ENCODE results near the gene TNFRSF12A. TPM values are rescaled to one million over a fixed set of nuclear protein-coding genes. Genes with fewer than 3 reads are reported as not detected.

The TNFRSF12A gene
- polyA plus RNA-seq, 2 of the 4 experiments (the other 2 are of a cell fraction) = 111 to 314 TPM

- H3K27ac ChIP-seq = peak within 1 kb of the TSS; percentile 75 to 84
- POLR2A ChIA-PET = interaction anchor here (0.7 to 1.4 kb wide), 2 partner anchors 21 to 24 kb away, joined by 3 to 6 read pairs; no protein-coding TSS in a partner anchor
Measured at GRCh38 chr16:3045758-3046640, 25.8 kb downstream of the TNFRSF12A start, which contains the start of gene MMP25. TSS of gene MMP25 (plus strand) at chr16:3046561. CDS start at chr16:3046918, 357 bp downstream.

GRCh38 chr16:3046641-3047386, 26.6 kb downstream of the TNFRSF12A start:
- TF ChIP-seq ELK1 (IDR thresholded peaks at IDR 0.05; ENCODE audit: low read depth, low read length) = no peak
- TF ChIP-seq SMC3 (IDR thresholded peaks at IDR 0.05) = no peak
- no peak for TF ChIP-seq CBX8 (IDR thresholded peaks at IDR 0.05)
- TF ChIP-seq ZFP36 (IDR thresholded peaks at IDR 0.05; ENCODE audit: borderline replicate concordance, partially characterized antibody) = no peak
- no peak for TF ChIP-seq HEYL (CRISPR knock-in tag; IDR thresholded peaks at IDR 0.05)
- no peak for TF ChIP-seq EHMT2 (IDR thresholded peaks at IDR 0.05; ENCODE audit: low read depth)
- TF ChIP-seq NR3C1 (IDR thresholded peaks at IDR 0.05) = no peak
- Histone ChIP-seq H3K4me3 (peak overlapping the region; percentile 75), H3K4me1 (peaks cover 3% of the 10 kb centered on the region; the same call in 1 of the 3 replicates), H3K4me2 (peak overlapping the region; percentile 100), H3K9me3 (no peaks in the 10 kb centered on the region), H3K27ac (peak overlapping the region; percentile 75 to 84; a peak in 5 of 6 replicates)
- ChIA-PET CTCF (interaction anchor here (1.5 to 6.2 kb wide), 4 partner anchors 12 to 83 kb away, joined by 3 to 104 read pairs (median 30); no protein-coding TSS in a partner anchor), POLR2A (interaction anchor here (0.7 to 1.1 kb wide), 2 partner anchors 22 to 72 kb away, joined by 3 read pairs; no protein-coding TSS in a partner anchor)
- FAIRE-seq (no peak), DNase-seq (ENCODE audit: low read depth in 1 of 2, low spot score in 1 of 2) (no peak), ATAC-seq (no peak)
- WGBS (ENCODE audit: missing lambda C conversion rate) = 88% methylated on average over 21 of the region's 54 CpGs

More at GRCh38 chr16:3045758-3046640, 25.8 kb downstream of the TNFRSF12A start, which contains the start of gene MMP25:
- no peak for FAIRE-seq
- WGBS (ENCODE audit: missing lambda C conversion rate) = 1% methylated on average over 15 of the region's 86 CpGs
- peak; percentile 75 for TF ChIP-seq MAX (IDR thresholded peaks at IDR 0.05)
- 0 out of 2 replicates have a peak, but pooled peaks have one; percentile 5 for TF ChIP-seq POLR2A (IDR thresholded peaks at IDR 0.05; ENCODE audit: low read length)
- 0 out of 2 replicates have a peak, but pooled peaks have one; percentile 9 for TF ChIP-seq USF2 (IDR thresholded peaks at IDR 0.05)
- TF ChIP-seq ZSCAN20 (CRISPR knock-in tag; IDR thresholded peaks at IDR 0.05) = no peak
- peak; percentile 65; the same call in 1 of the 2 replicates for TF ChIP-seq RNF2 (IDR thresholded peaks at IDR 0.05; ENCODE audit: borderline replicate concordance, low read depth)
- CTCF ChIA-PET = interaction anchor here (2.3 to 11.8 kb wide), 2 partner anchors 12 to 16 kb away, joined by 10 to 178 read pairs; no protein-coding TSS in a partner anchor
- no peaks in the 10 kb centered on the region for H3K9me3 ChIP-seq
- peak; percentile 57 to 75 for ATAC-seq
- peak within 1 kb of the TSS; percentile 75 for H3K4me3 ChIP-seq
- peak within 1 kb of the TSS; percentile 100 for H3K4me2 ChIP-seq
- H3K4me1 ChIP-seq = peaks cover 3% of the 10 kb centered on the region; the same call in 1 of the 3 replicates
- DNase-seq (ENCODE audit: low read depth in 1 of 2, low spot score in 1 of 2) = no peak

- DNase-seq (ENCODE audit: low read depth in 1 of 2, low spot score in 1 of 2) = no peak
- no peak for ATAC-seq
- POLR2A ChIA-PET = interaction anchor here (0.7 to 1.3 kb wide), 3 partner anchors 23 to 71 kb away, joined by 3 to 10 read pairs (median 3); no protein-coding TSS in a partner anchor
- H3K9me3 ChIP-seq = no peaks in the 10 kb centered on the region
- no peak overlapping the region for H3K4me2 ChIP-seq
- TF ChIP-seq HOXB5 (CRISPR knock-in tag; IDR thresholded peaks at IDR 0.05) = no peak
- TF ChIP-seq PHF8 (IDR thresholded peaks at IDR 0.05; ENCODE audit: borderline replicate concordance, low read depth) = no peak
- TF ChIP-seq RFX5 (IDR thresholded peaks at IDR 0.05) = no peak
- TF ChIP-seq HEYL (CRISPR knock-in tag; IDR thresholded peaks at IDR 0.05) = no peak
- no peak for TF ChIP-seq SREBF2 (IDR thresholded peaks at IDR 0.05)
- no peak for TF ChIP-seq ATOH8 (CRISPR knock-in tag; IDR thresholded peaks at IDR 0.05; ENCODE audit: low read depth)
- 94% methylated on average over 10 of the region's 13 CpGs for WGBS (ENCODE audit: missing lambda C conversion rate)
- H3K4me3 ChIP-seq = no peak overlapping the region
- H3K27ac ChIP-seq = no peak overlapping the region
- CTCF ChIA-PET = interaction anchor here (1.5 to 6.2 kb wide), 4 partner anchors 12 to 82 kb away, joined by 3 to 104 read pairs (median 30); no protein-coding TSS in a partner anchor
- peaks cover 3% of the 10 kb centered on the region; the same call in 1 of the 3 replicates for H3K4me1 ChIP-seq
- no peak for FAIRE-seq
Measured at GRCh38 chr16:3047387-3047720, 27.2 kb downstream of the TNFRSF12A start.
